ENCODE measurements around the gene TRMU.
"Not testable (repeated sequence)": the region's sequence is repeated elsewhere in the genome, so short reads cannot be mapped to it uniquely, and the experiment has no call there.

TRMU gene

GRCh38 chr22:46397514-46397913 is 62.0 kb downstream of the TRMU start:
- no peak for DNase-seq (ENCODE audit: low read depth)
- Histone ChIP-seq H3K36me3 (ENCODE audit: control insufficient read depth, insufficient read depth, low read length, severe bottlenecking) (no peaks in the 10 kb centered on the region), H3K4me1 (ENCODE audit: control insufficient read depth, insufficient read depth, low read length) (no peaks in the 10 kb centered on the region), H3K4me3 (ENCODE audit: low read length) (no peak overlapping the region), H3K9ac (ENCODE audit: low read length) (no peak overlapping the region), H3K9me3 (ENCODE audit: control insufficient read depth, low read length) (no peaks in the 10 kb centered on the region), H3K27me3 (replicated peaks; ENCODE audit: control insufficient read depth, insufficient read depth, low read length) (peaks cover 18% of the 10 kb centered on the region)

DNA sequence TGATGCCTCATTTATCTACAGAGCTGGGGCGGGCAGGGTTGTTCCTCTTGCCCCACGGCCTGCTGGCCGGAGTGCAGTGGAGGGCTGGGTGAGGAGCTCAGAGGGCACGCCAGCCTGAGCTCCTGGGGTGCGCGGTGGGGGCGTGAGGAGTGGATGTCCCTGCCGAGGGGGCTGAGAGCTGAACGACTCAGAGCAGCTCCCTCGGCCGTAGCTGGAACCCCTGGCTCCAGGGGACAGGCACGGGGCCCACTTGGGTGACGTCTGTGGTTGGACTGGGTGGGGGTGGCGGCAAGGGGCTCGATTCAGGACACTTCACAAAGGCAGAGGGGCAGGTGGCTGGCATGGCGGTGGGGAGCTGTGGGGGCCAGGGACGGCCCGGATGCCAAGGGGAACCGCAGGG is 62.4 kb downstream of the TRMU start:
- Histone ChIP-seq H3K27me3 (replicated peaks; ENCODE audit: control insufficient read depth, insufficient read depth, low read length) (peaks cover 18% of the 10 kb centered on the region), H3K4me3 (ENCODE audit: low read length) (no peak overlapping the region), H3K36me3 (ENCODE audit: control insufficient read depth, insufficient read depth, low read length, severe bottlenecking) (no peaks in the 10 kb centered on the region), H3K9ac (ENCODE audit: low read length) (no peak overlapping the region), H3K4me1 (ENCODE audit: control insufficient read depth, insufficient read depth, low read length) (no peaks in the 10 kb centered on the region), H3K9me3 (ENCODE audit: control insufficient read depth, low read length) (no peaks in the 10 kb centered on the region)
- no peak for DNase-seq (ENCODE audit: low read depth)

GRCh38 chr22:46399251-46400024 is 63.9 kb downstream of the TRMU start:
- peaks cover 15% of the 10 kb centered on the region for H3K27me3 ChIP-seq (replicated peaks; ENCODE audit: control insufficient read depth, insufficient read depth, low read length)
- H3K4me1 ChIP-seq (ENCODE audit: control insufficient read depth, insufficient read depth, low read length): no peaks in the 10 kb centered on the region
- DNase-seq (ENCODE audit: low read depth): no peak
- H3K36me3 ChIP-seq (ENCODE audit: control insufficient read depth, insufficient read depth, low read length, severe bottlenecking): no peaks in the 10 kb centered on the region
- H3K4me3 ChIP-seq (ENCODE audit: low read length): no peak overlapping the region
- H3K9ac ChIP-seq (ENCODE audit: low read length): no peak overlapping the region
- no peaks in the 10 kb centered on the region for H3K9me3 ChIP-seq (ENCODE audit: control insufficient read depth, low read length)

DNA sequence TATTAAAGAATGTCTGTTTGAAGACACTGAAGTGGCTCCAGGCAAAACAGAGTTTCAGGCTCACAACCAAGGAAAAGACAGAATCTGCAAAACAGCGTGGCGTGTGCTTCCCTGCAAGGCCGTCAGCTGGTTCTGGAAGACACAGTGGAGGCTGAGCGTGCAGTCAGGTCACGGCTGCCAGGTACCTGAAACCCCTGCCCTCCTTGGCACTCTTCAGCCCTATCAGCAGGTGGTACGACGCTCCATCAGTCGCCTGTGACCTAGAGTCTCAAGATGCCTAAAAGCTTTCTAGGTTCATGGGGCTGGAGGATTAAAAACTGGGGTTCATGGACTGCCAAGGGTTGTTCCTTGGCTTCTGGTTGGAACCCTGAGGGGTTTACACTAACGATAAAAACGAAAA is 65.9 kb downstream of the TRMU start:
- no peak for DNase-seq (ENCODE audit: low read depth)
- no peaks in the 10 kb centered on the region for H3K4me1 ChIP-seq (ENCODE audit: control insufficient read depth, insufficient read depth, low read length)
- H3K9ac ChIP-seq (ENCODE audit: low read length): no peak overlapping the region
- H3K9me3 ChIP-seq (ENCODE audit: control insufficient read depth, low read length): no peaks in the 10 kb centered on the region
- H3K4me3 ChIP-seq (ENCODE audit: low read length): no peak overlapping the region
- no peaks in the 10 kb centered on the region for H3K36me3 ChIP-seq (ENCODE audit: control insufficient read depth, insufficient read depth, low read length, severe bottlenecking)
- H3K27me3 ChIP-seq (replicated peaks; ENCODE audit: control insufficient read depth, insufficient read depth, low read length): peaks cover 10% of the 10 kb centered on the region

GRCh38 chr22:46402505-46402904 is 67.0 kb downstream of the TRMU start:
- H3K4me3 ChIP-seq (ENCODE audit: low read length): no peak overlapping the region
- peaks cover 15% of the 10 kb centered on the region for H3K27me3 ChIP-seq (replicated peaks; ENCODE audit: control insufficient read depth, insufficient read depth, low read length)
- H3K9me3 ChIP-seq (ENCODE audit: control insufficient read depth, low read length): no peaks in the 10 kb centered on the region
- H3K4me1 ChIP-seq (ENCODE audit: control insufficient read depth, insufficient read depth, low read length): no peaks in the 10 kb centered on the region
- H3K9ac ChIP-seq (ENCODE audit: low read length): no peak overlapping the region
- H3K36me3 ChIP-seq (ENCODE audit: control insufficient read depth, insufficient read depth, low read length, severe bottlenecking): no peaks in the 10 kb centered on the region
- no peak for DNase-seq (ENCODE audit: low read depth)

DNA sequence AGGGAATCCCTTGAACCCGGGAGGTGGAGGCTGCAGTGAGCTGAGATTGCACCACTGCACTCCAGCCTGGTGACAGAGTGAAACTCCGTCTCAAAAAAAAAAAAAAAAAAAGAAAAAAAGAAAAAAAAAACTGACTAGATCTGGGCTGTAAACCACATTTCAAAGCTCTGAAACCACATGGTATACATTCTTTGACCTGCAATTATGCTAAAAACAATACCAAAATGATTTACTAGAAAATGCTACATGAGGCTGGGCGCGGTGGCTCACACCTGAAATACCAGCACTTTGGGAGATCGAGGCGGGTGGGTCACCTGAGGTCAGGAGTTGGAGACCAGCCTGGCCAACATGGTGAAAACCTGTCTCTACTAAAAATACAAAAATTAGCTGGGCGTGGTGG is 68.4 kb downstream of the TRMU start:
- not testable (repeated sequence) for H3K4me3 ChIP-seq (ENCODE audit: low read length); H3K4me1 ChIP-seq (ENCODE audit: control insufficient read depth, insufficient read depth, low read length); DNase-seq (ENCODE audit: low read depth); H3K36me3 ChIP-seq (ENCODE audit: control insufficient read depth, insufficient read depth, low read length, severe bottlenecking); H3K9ac ChIP-seq (ENCODE audit: low read length); H3K9me3 ChIP-seq (ENCODE audit: control insufficient read depth, low read length)
- peaks cover 15% of the 10 kb centered on the region for H3K27me3 ChIP-seq (replicated peaks; ENCODE audit: control insufficient read depth, insufficient read depth, low read length)

- H3K4me3 ChIP-seq (ENCODE audit: low read length): no peak overlapping the region
- H3K27me3 ChIP-seq (replicated peaks; ENCODE audit: control insufficient read depth, insufficient read depth, low read length): peaks cover 14% of the 10 kb centered on the region
- H3K36me3 ChIP-seq (ENCODE audit: control insufficient read depth, insufficient read depth, low read length, severe bottlenecking): no peaks in the 10 kb centered on the region
- H3K9ac ChIP-seq (ENCODE audit: low read length): no peak overlapping the region
- no peaks in the 10 kb centered on the region for H3K4me1 ChIP-seq (ENCODE audit: control insufficient read depth, insufficient read depth, low read length)
- H3K9me3 ChIP-seq (ENCODE audit: control insufficient read depth, low read length): no peaks in the 10 kb centered on the region
- DNase-seq (ENCODE audit: low read depth): no peak
Measured at GRCh38 chr22:46405901-46406300, 70.4 kb downstream of the TRMU start.

DNA sequence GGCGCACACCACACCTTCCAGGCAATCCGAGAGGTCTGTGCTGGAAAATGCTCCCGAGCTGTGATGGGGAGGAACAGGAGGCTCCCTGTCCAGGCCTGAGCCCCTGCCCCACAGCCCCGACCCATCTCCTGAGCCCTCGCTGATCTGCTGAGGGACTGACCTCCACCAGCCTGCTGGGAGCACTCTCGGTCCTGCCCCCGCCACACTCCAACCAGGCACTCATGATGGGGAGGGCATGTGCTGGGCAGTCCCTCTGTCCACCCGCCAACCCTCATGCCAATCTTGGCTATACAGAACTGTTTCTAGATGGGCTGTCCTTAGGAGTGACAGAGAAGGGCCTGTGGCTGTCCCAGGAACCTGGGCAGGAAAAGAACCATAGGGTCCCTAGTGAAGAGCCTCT is 70.8 kb downstream of the TRMU start:
- Histone ChIP-seq H3K36me3 (ENCODE audit: control insufficient read depth, insufficient read depth, low read length, severe bottlenecking) (no peaks in the 10 kb centered on the region), H3K4me3 (ENCODE audit: low read length) (no peak overlapping the region), H3K27me3 (replicated peaks; ENCODE audit: control insufficient read depth, insufficient read depth, low read length) (peaks cover 14% of the 10 kb centered on the region), H3K9me3 (ENCODE audit: control insufficient read depth, low read length) (no peaks in the 10 kb centered on the region), H3K4me1 (ENCODE audit: control insufficient read depth, insufficient read depth, low read length) (no peaks in the 10 kb centered on the region), H3K9ac (ENCODE audit: low read length) (no peak overlapping the region)
- no peak for DNase-seq (ENCODE audit: low read depth)

GRCh38 chr22:46406791-46407190 is 71.3 kb downstream of the TRMU start:
- no peak for DNase-seq (ENCODE audit: low read depth)
- H3K36me3 ChIP-seq (ENCODE audit: control insufficient read depth, insufficient read depth, low read length, severe bottlenecking): no peaks in the 10 kb centered on the region
- peaks cover 14% of the 10 kb centered on the region for H3K27me3 ChIP-seq (replicated peaks; ENCODE audit: control insufficient read depth, insufficient read depth, low read length)
- H3K4me3 ChIP-seq (ENCODE audit: low read length): no peak overlapping the region
- H3K9ac ChIP-seq (ENCODE audit: low read length): no peak overlapping the region
- H3K4me1 ChIP-seq (ENCODE audit: control insufficient read depth, insufficient read depth, low read length): no peaks in the 10 kb centered on the region
- H3K9me3 ChIP-seq (ENCODE audit: control insufficient read depth, low read length): no peaks in the 10 kb centered on the region
